Adipose tissue (tissue), 3 donors: ENCODE data around the gene PMS2. TPM values are rescaled to one million over a fixed set of nuclear protein-coding genes. Genes with fewer than 3 reads are reported as not detected.
"Not testable (repeated sequence)": the region's sequence is repeated elsewhere in the genome, so short reads cannot be mapped to it uniquely, and the experiment has no call there.

Source experiments
- H3K27ac ChIP-seq: one replicate; pipeline ENCODE4 v1.5.1; 2013; ENCODE audit warnings: low read depth, low read length
- WGBS, 3 donors: extraction: QIAGEN DNeasy Blood & Tissue Kit; methylation state at CpG; one replicate each; pipeline ENCODE4 v1.1.7; 2013; 5-methylcytosine and 5-hydroxymethylcytosine counted together
- polyA plus RNA-seq, 3 donors: library from polyadenylated mRNA; stranded (reverse); fragments of 200-250 nt; gene quantifications; one replicate each; pipeline ENCODE4 v1.2.3, GENCODE V29; 2013
- donor health status: healthy with polysubstance abuse.
- donor health status: Bipolar disorder and iron deficiency.
- donor health status: healthy.

The PMS2 gene
- polyA plus RNA-seq, 3 donors = 3.2 to 5.4 (median 3.3) TPM

DNA sequence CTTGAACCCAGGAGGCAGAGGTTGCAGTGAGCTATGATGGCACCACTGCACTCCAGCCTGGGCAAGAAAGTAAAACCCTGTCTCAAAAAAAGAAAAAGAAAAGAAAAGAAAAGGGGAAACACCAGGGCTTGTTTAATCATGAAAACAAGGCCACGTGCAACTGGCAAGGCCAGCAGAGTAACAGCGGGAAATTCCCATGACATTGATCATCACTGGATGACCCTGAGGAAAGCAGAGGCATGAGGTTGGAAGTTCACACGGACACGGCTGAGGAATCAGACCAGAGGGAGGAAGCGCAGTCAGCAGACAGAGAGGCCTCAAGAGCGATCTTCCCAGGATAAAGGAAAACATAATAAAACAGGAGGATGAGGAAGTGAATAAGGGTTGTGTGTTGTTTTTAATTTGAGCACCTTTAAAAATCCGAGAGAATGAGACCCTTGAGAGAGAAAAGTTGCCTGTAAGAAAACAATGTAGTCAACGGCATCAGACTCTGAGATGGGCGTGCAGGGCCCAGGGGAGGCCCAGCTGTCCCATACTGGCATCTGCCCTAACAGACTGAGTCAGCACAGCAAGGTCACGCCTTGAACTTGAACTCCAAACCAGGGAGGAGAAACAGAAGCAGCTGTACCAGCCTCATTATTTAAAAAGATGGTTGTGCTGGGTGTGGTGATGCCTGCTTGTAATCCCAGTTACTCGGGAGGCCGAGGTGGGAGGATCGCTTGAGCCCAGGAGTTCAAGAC lies 76.8 kb downstream of the PMS2 start:
- H3K27ac ChIP-seq = not testable (repeated sequence)
- 59 to 92% (median 81%) methylated on average over 3 to 6 of the region's 13 CpGs for WGBS, 3 donors

DNA sequence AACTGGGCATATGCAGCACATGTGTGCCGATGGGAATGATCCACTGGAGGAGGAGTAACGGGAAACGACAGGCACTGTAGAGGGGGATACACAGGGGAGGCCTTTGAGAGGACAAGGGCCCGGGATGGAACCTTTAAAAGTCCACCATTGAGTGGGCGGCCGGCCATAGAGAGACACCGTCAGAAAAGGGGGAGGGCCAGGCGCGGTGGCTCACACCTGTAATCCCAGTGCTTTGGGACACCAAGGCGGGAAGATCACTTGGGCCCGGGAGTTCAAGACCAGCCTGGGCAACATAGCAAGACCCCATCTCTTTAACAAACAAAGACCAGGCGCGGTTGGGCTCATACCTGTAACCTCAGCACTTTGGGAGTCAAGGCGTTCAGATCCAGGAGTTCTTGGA lies 77.6 kb downstream of the PMS2 start:
- 96 to 98% (median 97%) methylated on average over 13 of the region's 14 CpGs for WGBS, 3 donors
- H3K27ac ChIP-seq = not testable (repeated sequence)

GRCh38 chr7:5930290-5930689 lies 78.6 kb downstream of the PMS2 start:
- not testable (repeated sequence) for H3K27ac ChIP-seq
- WGBS, 3 donors = 100% methylated on average over 1 of the region's 10 CpGs; no CpG with 5 or more reads in 2 of the 3 donors

- 90 to 100% methylated on average over 1 to 2 of the region's 13 CpGs; no CpG with 5 or more reads in 1 of the 3 donors for WGBS, 3 donors
Observed at GRCh38 chr7:5926263-5926870, 82.5 kb downstream of the PMS2 start.

DNA sequence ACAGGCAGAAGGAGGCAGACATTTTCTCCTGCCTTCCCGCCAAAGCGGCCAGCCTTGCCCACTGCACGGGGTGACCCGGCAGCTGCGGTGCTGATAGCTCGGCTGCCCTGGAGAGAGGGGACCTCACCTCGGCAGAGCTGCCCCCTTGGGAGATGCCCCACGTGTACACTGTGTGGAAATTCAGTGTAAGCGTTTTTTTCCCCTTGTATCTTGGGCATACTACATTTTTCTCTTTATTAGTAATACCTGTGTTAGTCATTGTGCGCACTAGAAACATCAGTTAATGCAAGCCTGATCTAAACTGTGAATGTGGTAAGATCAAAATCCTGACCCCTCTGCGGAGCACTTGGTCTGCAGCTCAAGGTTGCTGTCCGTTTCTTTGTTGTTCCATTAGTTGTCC lies 84.2 kb downstream of the PMS2 start:
- not testable (repeated sequence) for H3K27ac ChIP-seq
- no CpG with 5 or more reads among the region's 12 CpGs for WGBS, 3 donors

More at GRCh38 chr7:5926263-5926870, 82.5 kb downstream of the PMS2 start:
- not testable (repeated sequence) for H3K27ac ChIP-seq

DNA sequence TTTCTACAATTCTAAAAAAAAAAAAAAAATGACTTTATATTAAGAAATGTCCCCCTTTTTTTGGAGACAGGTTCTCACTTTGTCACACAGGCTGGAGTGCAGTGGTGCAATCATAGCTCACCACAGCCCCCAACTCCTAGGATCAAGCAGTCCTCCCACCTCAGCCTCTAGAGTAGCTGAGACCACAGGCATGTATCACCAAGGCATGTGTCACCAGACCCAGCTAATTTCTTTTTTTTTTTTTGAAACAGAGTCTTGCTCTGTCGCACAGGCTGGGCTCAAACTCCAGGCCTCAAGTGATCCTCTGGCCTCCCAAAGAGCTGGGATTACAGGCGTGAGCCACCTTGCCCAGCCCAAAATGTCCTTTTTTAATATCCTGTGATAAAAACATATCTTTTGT lies 84.7 kb downstream of the PMS2 start:
- not testable (repeated sequence) for H3K27ac ChIP-seq
- 100% methylated on average over 1 of the region's 2 CpGs; no CpG with 5 or more reads in 2 of the 3 donors for WGBS, 3 donors

Other genes with a start within 250 kb of the PMS2 start
- 10 to 100 TPM; 10.4 to 13.9 (median 11.4) TPM for gene RNF216, start 227.4 kb downstream of the PMS2 start, polyA plus RNA-seq
- not detected for gene OCM, start 128.3 kb downstream of the PMS2 start, polyA plus RNA-seq
- gene CCZ1, start 110.3 kb downstream of the PMS2 start, polyA plus RNA-seq = 10 to 100 TPM; 26.5 to 58.3 (median 37.0) TPM
- gene RSPH10B, start 38.4 kb downstream of the PMS2 start, polyA plus RNA-seq = under 1 TPM in 1 of 3 donors, not detected in 2; 0.03 TPM
- gene AIMP2, start 223 bp upstream of the PMS2 start, polyA plus RNA-seq = 10 to 100 TPM; 18.9 to 31.2 (median 19.9) TPM
- under 1 TPM in 2 of 3 donors, not detected in 1; 0.07 to 0.16 TPM for gene ANKRD61, start 22.3 kb upstream of the PMS2 start, polyA plus RNA-seq
- 10 to 100 TPM; 21.1 to 33.1 (median 29.5) TPM for gene EIF2AK1, start 50.1 kb upstream of the PMS2 start, polyA plus RNA-seq
- gene USP42, start 95.9 kb upstream of the PMS2 start, polyA plus RNA-seq = 1 to 10 TPM; 1.9 to 4.3 (median 2.9) TPM